ENCODE data around the gene ENPP6. TPM values are rescaled to one million over a fixed set of nuclear protein-coding genes. Genes with fewer than 3 reads are reported as not detected.

The ENPP6 gene
- total RNA-seq, 1 experiment from 2014 or later: not detected

- H3K27me3 Mint-ChIP-seq (ENCODE audit: insufficient read depth, unreplicated experiment): peaks cover 3% of the 10 kb centered on the region
- no peaks in the 10 kb centered on the region for H3K36me3 ChIP-seq (ENCODE audit: control insufficient read depth, insufficient read depth, low read length)
- intact Hi-C loops (cut with micrococcal nuclease; ENCODE audit: unreplicated experiment): no loop called here
- BruUV-seq (replicated peaks): no TSS peak
- no peak for DNase-seq
- no peaks in the 10 kb centered on the region for H3K4me1 ChIP-seq
- ChIA-PET CTCF (no interaction called here), POLR2A (no interaction called here)
- no peak overlapping the region for H3K4me3 ChIP-seq (ENCODE audit: low read depth, low read length)
- no peaks in the 10 kb centered on the region for H3K4me1 Mint-ChIP-seq (ENCODE audit: low read depth, unreplicated experiment)
- TF ChIP-seq CTCF (IDR thresholded peaks at IDR 0.05; ENCODE audit: insufficient read depth in 1 of 2, low read depth in 1 of 2, low read length in 1 of 2, severe bottlenecking in 1 of 2, unreplicated experiment in 1 of 2): no peak
- no peaks in the 10 kb centered on the region for H3K27me3 ChIP-seq (replicated peaks; ENCODE audit: control insufficient read depth, insufficient read depth, low read length)
- H3K27ac Mint-ChIP-seq (ENCODE audit: unreplicated experiment): no peak overlapping the region
- H3K36me3 Mint-ChIP-seq (ENCODE audit: insufficient read depth, unreplicated experiment): no peaks in the 10 kb centered on the region
- H3K4me3 Mint-ChIP-seq (ENCODE audit: unreplicated experiment): no peak overlapping the region
- H3K9me3 Mint-ChIP-seq (ENCODE audit: unreplicated experiment): no peaks in the 10 kb centered on the region
- no peaks in the 10 kb centered on the region for H3K9me3 ChIP-seq
Observed at GRCh38 chr4:184090571-184090970, 127.1 kb downstream of the ENPP6 start.

- intact Hi-C loops (cut with micrococcal nuclease; ENCODE audit: unreplicated experiment): no loop called here
- Mint-ChIP-seq H3K4me1 (ENCODE audit: low read depth, unreplicated experiment) (no peaks in the 10 kb centered on the region), H3K9me3 (ENCODE audit: unreplicated experiment) (no peaks in the 10 kb centered on the region), H3K27me3 (ENCODE audit: insufficient read depth, unreplicated experiment) (peaks cover 4% of the 10 kb centered on the region), H3K36me3 (ENCODE audit: insufficient read depth, unreplicated experiment) (no peaks in the 10 kb centered on the region), H3K4me3 (ENCODE audit: unreplicated experiment) (no peak overlapping the region), H3K27ac (ENCODE audit: unreplicated experiment) (no peak overlapping the region)
- Histone ChIP-seq H3K9me3 (0 out of 2 replicates have a peak, but pooled peaks cover 5% of the 10 kb centered on the region), H3K36me3 (ENCODE audit: control insufficient read depth, insufficient read depth, low read length) (no peaks in the 10 kb centered on the region), H3K4me3 (ENCODE audit: low read depth, low read length) (no peak overlapping the region), H3K4me1 (no peaks in the 10 kb centered on the region), H3K27me3 (replicated peaks; ENCODE audit: control insufficient read depth, insufficient read depth, low read length) (no peaks in the 10 kb centered on the region)
- no peak for DNase-seq
- POLR2A ChIA-PET: no interaction called here
- BruUV-seq (replicated peaks): no TSS peak
- no peak for TF ChIP-seq CTCF (IDR thresholded peaks at IDR 0.05; ENCODE audit: insufficient read depth in 1 of 2, low read depth in 1 of 2, low read length in 1 of 2, severe bottlenecking in 1 of 2, unreplicated experiment in 1 of 2)
- CTCF ChIA-PET: no interaction called here
Observed at GRCh38 chr4:184080674-184081073, 137.0 kb downstream of the ENPP6 start.

- Histone ChIP-seq H3K27me3 (replicated peaks; ENCODE audit: control insufficient read depth, insufficient read depth, low read length) (no peaks in the 10 kb centered on the region), H3K36me3 (ENCODE audit: control insufficient read depth, insufficient read depth, low read length) (no peaks in the 10 kb centered on the region), H3K4me1 (no peaks in the 10 kb centered on the region), H3K9me3 (no peaks in the 10 kb centered on the region), H3K4me3 (ENCODE audit: low read depth, low read length) (no peak overlapping the region)
- Mint-ChIP-seq H3K4me3 (ENCODE audit: unreplicated experiment) (no peak overlapping the region), H3K9me3 (ENCODE audit: unreplicated experiment) (no peaks in the 10 kb centered on the region), H3K4me1 (ENCODE audit: low read depth, unreplicated experiment) (no peaks in the 10 kb centered on the region), H3K27me3 (ENCODE audit: insufficient read depth, unreplicated experiment) (peaks cover 9% of the 10 kb centered on the region), H3K36me3 (ENCODE audit: insufficient read depth, unreplicated experiment) (no peaks in the 10 kb centered on the region), H3K27ac (ENCODE audit: unreplicated experiment) (no peak overlapping the region)
- DNase-seq: no peak
- ChIA-PET POLR2A (no interaction called here), CTCF (no interaction called here)
- intact Hi-C loops (cut with micrococcal nuclease; ENCODE audit: unreplicated experiment): no loop called here
- no peak for TF ChIP-seq CTCF (IDR thresholded peaks at IDR 0.05; ENCODE audit: insufficient read depth in 1 of 2, low read depth in 1 of 2, low read length in 1 of 2, severe bottlenecking in 1 of 2, unreplicated experiment in 1 of 2)
- no TSS peak for BruUV-seq (replicated peaks)
Observed at GRCh38 chr4:184074677-184075388, 142.8 kb downstream of the ENPP6 start.
